OCI-LY3 (cell line): ENCODE data around the gene ARHGAP26.

ENCODE experiments used
- H2AFZ ChIP-seq: fragments of 200-600, 300-600 bp; shearing (Covaris generic); 2 replicates; pipeline ENCODE4 v1.6.0; 2014; ENCODE audit warnings: antibody characterized with exemption, low read depth, low read length
- H3K27ac ChIP-seq: fragments of 200-600, 300-600 bp; sonication (generic); 2 replicates; pipeline ENCODE4 v1.5.1; 2014; ENCODE audit warnings: mild to moderate bottlenecking, low read length, moderate library complexity, mixed read lengths
- H3K27me3 ChIP-seq: fragments of 200-600, 300-600 bp; sonication (generic); 2 replicates; pipeline ENCODE4 v1.6.1; 2014; ENCODE audit warnings: low read depth, low read length, mixed read lengths
- H3K36me3 ChIP-seq: fragments of 200-600, 300-600 bp; sonication (generic); replicated peaks from 2 replicates; pipeline ENCODE3; 2014; ENCODE audit warnings: low read depth, low read length, mixed read lengths
- H3K4me1 ChIP-seq: fragments of 300-600, 200-600 bp; sonication (generic); 2 replicates; pipeline ENCODE4 v1.6.1; 2014; ENCODE audit warnings: low read length, mixed read lengths
- H3K4me2 ChIP-seq: fragments of 200-600, 300-600 bp; sonication (generic); 2 replicates; pipeline ENCODE4 v1.6.1; 2014; ENCODE audit warnings: low read length, mixed read lengths
- H3K4me3 ChIP-seq: fragments of 300-600, 200-600 bp; sonication (generic); 2 replicates; pipeline ENCODE4 v1.5.1; 2014; ENCODE audit warnings: antibody characterized with exemption, mild to moderate bottlenecking, low read length, moderate library complexity
- H3K79me2 ChIP-seq: fragments of 300-600, 200-600 bp; shearing (Covaris generic); 2 replicates; pipeline ENCODE4 v1.6.1; 2014; ENCODE audit warnings: mild to moderate bottlenecking, low read length, mixed read lengths
- H3K9ac ChIP-seq: fragments of 300-600, 200-600 bp; shearing (Covaris generic); 2 replicates; pipeline ENCODE4 v1.6.0; 2014; ENCODE audit warnings: mild to moderate bottlenecking, low read length, moderate library complexity
- H3K9me3 ChIP-seq: fragments of 200-600, 300-600 bp; shearing (Covaris generic); 2 replicates; pipeline ENCODE4 v1.6.1; 2014; ENCODE audit warnings: low read length, mixed read lengths; ENCODE audit not compliant: insufficient read depth
- H4K20me1 ChIP-seq: fragments of 200-600, 300-600 bp; sonication (generic); 2 replicates; pipeline ENCODE4 v1.6.1; 2016; ENCODE audit warnings: low read length, mixed read lengths; ENCODE audit not compliant: insufficient read depth
- CTCF ChIP-seq: fragments of 200-600, 300-600 bp; sonication (generic); IDR thresholded peaks from 2 replicates; pipeline ENCODE4 v1.5.1; 2014; ENCODE audit warnings: antibody characterized with exemption, low read length, low read depth
- EZH2phosphoT487 ChIP-seq: fragments of 200-600 bp; shearing (Covaris generic); IDR thresholded peaks from 2 replicates; pipeline ENCODE4 v1.6.1; 2018; ENCODE audit warnings: antibody characterized with exemption, mixed run types, low read depth

ARHGAP26 gene

GRCh38 chr5:143124593-143124992 is 354.4 kb downstream of the ARHGAP26 start:
- Histone ChIP-seq H3K4me1 (peaks cover 41% of the 10 kb centered on the region), H3K27ac (no peak overlapping the region), H3K36me3 (no peaks in the 10 kb centered on the region)

GRCh38 chr5:143126174-143127019 is 356.2 kb downstream of the ARHGAP26 start:
- Histone ChIP-seq H3K9ac (no peak overlapping the region), H3K9me3 (no peaks in the 10 kb centered on the region), H3K4me1 (peaks cover 23% of the 10 kb centered on the region), H3K36me3 (no peaks in the 10 kb centered on the region), H3K27me3 (no peaks in the 10 kb centered on the region), H4K20me1 (no peaks in the 10 kb centered on the region), H3K4me3 (no peak overlapping the region), H3K79me2 (no peaks in the 10 kb centered on the region), H3K4me2 (no peak overlapping the region), H2AFZ (no peak overlapping the region), H3K27ac (no peak overlapping the region)
- TF ChIP-seq CTCF (no peak), EZH2phosphoT487 (no peak)

More at GRCh38 chr5:143124593-143124992, 354.4 kb downstream of the ARHGAP26 start:
- peak overlapping the region; percentile 39 for H3K4me2 ChIP-seq
- H3K79me2 ChIP-seq: no peaks in the 10 kb centered on the region
- H3K27me3 ChIP-seq: no peaks in the 10 kb centered on the region
- H3K9me3 ChIP-seq: no peaks in the 10 kb centered on the region
- H3K4me3 ChIP-seq: no peak overlapping the region
- no peaks in the 10 kb centered on the region for H4K20me1 ChIP-seq
- no peak overlapping the region for H3K9ac ChIP-seq
- TF ChIP-seq CTCF (no peak), EZH2phosphoT487 (no peak)
- no peak overlapping the region for H2AFZ ChIP-seq

GRCh38 chr5:143128412-143129071 is 358.4 kb downstream of the ARHGAP26 start:
- Histone ChIP-seq H3K27me3 (no peaks in the 10 kb centered on the region), H3K27ac (no peak overlapping the region), H3K79me2 (no peaks in the 10 kb centered on the region), H3K4me3 (no peak overlapping the region), H3K4me2 (no peak overlapping the region), H3K9me3 (no peaks in the 10 kb centered on the region), H3K4me1 (peaks cover 15% of the 10 kb centered on the region), H3K9ac (no peak overlapping the region), H3K36me3 (no peaks in the 10 kb centered on the region), H4K20me1 (no peaks in the 10 kb centered on the region), H2AFZ (no peak overlapping the region)
- TF ChIP-seq CTCF (no peak), EZH2phosphoT487 (no peak)

GRCh38 chr5:143129203-143129602 is 359.0 kb downstream of the ARHGAP26 start:
- Histone ChIP-seq H3K79me2 (no peaks in the 10 kb centered on the region), H3K27me3 (no peaks in the 10 kb centered on the region), H3K4me1 (peaks cover 11% of the 10 kb centered on the region), H3K4me2 (no peak overlapping the region), H3K9me3 (no peaks in the 10 kb centered on the region), H3K27ac (no peak overlapping the region), H3K36me3 (no peaks in the 10 kb centered on the region), H2AFZ (no peak overlapping the region), H4K20me1 (no peaks in the 10 kb centered on the region), H3K4me3 (no peak overlapping the region), H3K9ac (no peak overlapping the region)
- TF ChIP-seq EZH2phosphoT487 (no peak), CTCF (no peak)
